RPMI8226 (cell line): Measurements from ENCODE around the gene TSPAN5.
"Not testable (repeated sequence)": the region's sequence is repeated elsewhere in the genome, so short reads cannot be mapped to it uniquely, and the experiment has no call there.

Experiments
- DNase-seq: peaks from one replicate; pipeline ENCODE4 v3.0.0-alpha.2; 2015

TSPAN5 gene

DNA sequence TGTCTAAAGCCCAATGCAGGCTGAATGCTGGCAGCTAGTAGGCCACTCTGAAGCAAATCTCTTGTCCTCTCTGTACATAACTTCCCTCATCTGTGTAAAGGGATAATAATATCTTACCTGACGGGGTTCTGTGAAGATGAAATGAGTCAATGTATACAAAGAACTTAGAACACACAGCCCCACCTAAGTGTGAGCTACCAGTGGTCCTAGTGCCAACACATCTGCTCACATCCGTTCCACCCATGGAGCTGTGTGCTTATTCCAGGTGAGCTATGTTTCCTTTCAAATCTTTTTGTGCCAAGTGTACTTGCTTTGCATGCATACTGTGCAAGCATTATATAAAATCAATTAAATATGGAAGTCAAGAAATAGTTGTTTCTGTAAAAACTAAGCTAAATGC, 116.4 kb downstream of the TSPAN5 start:
- no peak for DNase-seq

GRCh38 chr4:98540803-98541202, 117.6 kb downstream of the TSPAN5 start:
- no peak for DNase-seq

GRCh38 chr4:98539741-98540140, 118.7 kb downstream of the TSPAN5 start:
- DNase-seq = no peak

DNA sequence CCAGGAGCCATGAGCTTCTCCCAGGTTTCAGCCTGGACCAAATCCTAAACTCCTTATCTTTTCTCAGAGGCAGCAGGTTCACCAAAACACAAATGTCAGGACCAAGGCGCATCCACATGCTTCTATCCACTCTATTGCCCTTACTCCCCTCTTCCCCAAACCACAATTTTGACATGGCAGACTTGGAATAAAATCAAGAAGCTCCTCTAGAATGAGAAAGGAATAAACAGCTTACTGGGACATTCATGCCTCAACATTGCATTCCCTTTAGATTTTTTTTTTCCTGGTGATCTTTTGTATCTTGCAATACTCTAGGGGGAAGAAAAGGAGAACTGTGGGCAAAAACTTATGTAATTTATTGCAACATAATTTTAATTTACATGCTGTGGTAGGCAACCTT, 119.1 kb downstream of the TSPAN5 start:
- DNase-seq = no peak

GRCh38 chr4:98536631-98537030, 121.8 kb downstream of the TSPAN5 start:
- DNase-seq = no peak

DNA sequence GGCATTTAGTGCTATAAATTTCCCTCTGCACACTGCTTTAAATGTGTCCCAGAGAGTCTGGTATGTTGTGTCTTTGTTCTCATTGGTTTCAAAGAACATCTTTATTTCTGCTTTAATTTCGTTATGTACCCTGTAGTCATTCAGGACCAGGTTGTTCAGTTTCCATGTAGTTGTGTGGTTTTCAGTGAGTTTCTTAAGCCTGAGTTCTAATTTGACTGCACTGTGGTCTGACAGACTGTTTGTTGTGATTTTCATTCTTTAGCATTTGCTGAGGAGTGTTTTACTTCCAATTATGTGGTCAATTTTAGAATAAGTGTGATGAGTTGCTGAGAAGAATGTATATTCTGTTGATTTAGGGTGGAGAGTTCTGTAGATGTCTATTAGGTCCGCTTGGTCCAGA, 124.3 kb downstream of the TSPAN5 start:
- not testable (repeated sequence) for DNase-seq

DNA sequence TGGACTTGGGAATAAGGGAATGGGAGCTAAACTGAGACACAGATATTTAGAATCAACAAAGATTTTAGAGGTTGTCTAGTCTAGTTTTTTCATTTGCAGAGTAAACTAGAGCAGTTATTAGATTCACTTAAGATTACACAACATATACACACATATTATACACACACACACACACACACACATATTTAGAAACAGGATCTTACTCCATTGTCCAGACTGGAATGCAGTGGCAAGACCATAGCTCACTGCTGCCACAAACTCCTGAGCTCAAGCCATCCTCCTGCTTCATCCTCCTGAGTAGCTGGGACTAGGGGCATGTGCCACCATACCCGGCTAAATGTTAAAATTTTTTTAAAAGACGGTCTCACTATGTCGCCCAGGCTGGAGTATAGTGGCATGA, 127.8 kb downstream of the TSPAN5 start:
- DNase-seq = no peak

DNA sequence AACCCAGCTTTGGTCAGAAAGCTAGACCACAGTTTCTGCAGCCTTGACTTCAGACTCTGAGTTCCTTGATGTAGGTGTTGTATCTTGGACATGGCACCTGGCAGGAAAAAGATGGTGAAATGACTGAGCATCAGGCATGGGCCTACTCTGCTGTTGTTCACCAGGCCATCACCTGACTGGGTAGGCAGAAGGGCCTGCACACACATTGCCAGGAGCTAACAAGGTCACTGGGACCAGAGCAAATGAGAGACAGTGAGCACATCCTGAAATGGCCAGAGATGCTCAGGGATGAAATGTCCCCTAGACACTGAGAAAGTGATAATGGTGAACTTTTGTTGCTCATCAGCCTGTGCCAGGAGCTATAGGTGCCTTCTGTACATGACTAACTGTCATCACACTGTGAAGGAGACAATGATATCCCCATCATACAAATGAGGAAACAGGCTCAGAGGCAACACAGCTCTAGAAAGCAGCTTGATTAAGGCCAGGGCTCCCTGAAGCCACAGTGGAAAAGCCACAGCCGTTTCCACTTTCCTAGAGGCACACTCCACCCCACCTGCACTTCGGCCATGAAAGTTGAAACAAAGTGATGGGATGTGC, 128.3 kb downstream of the TSPAN5 start:
- no peak for DNase-seq

DNA sequence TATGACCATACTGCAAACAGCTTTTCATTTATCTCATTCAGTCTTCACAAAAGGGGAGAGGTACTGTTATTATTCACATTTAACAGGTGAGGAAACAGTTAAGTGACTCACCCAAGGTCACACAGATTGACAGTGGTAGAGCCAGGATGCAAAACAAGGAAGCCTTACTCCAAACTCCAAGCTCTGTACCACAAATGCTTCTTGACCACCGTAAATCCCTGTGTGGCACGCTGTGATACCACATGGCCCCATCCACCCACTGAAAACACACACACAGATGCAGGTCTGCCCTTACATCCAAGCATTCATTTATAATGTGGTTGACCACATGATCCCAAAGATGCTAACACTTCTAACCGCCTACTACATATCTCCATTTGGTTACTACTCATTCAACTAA, 129.5 kb downstream of the TSPAN5 start:
- DNase-seq = no peak

DNA sequence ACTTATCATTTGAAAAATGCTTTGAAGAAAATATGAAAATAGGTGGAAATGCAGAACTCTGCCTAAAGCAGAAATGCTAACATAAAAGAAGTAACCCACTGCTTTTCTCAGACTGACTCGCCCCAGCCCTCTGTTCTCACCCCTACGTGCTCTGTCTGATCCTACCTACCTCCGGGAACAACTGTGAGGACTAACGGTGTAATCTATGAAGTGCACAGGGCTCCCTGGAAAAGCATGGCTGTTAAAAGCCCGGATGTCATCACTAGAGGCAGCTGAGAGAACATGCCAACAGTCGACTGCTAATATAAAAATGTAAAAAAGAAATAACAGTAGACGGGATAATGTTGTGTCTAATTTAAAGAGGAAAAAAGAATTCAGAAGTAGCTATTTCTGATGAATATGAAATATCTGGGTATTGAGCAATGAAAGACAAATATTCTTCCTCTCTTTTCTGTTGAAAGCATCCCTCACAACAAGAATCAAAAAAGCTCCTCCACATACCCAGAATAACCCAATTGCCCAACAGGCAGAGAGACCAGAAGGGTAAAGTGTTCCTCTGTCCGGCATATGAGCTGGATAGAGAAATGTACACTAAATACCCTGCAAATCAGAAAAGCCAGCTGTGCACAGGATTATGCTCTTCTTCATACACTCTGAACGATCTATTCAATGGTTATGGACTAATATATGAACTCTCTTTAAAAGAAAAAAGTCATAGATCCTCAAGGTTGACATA, 130.7 kb downstream of the TSPAN5 start:
- no peak for DNase-seq

- DNase-seq = no peak
Observed at GRCh38 chr4:98524230-98524629, 134.2 kb downstream of the TSPAN5 start.

GRCh38 chr4:98522636-98523395, 135.6 kb downstream of the TSPAN5 start:
- DNase-seq = no peak

- DNase-seq = no peak
Observed at GRCh38 chr4:98522062-98522461, 136.3 kb downstream of the TSPAN5 start.

- DNase-seq = no peak
Observed at GRCh38 chr4:98521486-98521885, 136.9 kb downstream of the TSPAN5 start.

DNA sequence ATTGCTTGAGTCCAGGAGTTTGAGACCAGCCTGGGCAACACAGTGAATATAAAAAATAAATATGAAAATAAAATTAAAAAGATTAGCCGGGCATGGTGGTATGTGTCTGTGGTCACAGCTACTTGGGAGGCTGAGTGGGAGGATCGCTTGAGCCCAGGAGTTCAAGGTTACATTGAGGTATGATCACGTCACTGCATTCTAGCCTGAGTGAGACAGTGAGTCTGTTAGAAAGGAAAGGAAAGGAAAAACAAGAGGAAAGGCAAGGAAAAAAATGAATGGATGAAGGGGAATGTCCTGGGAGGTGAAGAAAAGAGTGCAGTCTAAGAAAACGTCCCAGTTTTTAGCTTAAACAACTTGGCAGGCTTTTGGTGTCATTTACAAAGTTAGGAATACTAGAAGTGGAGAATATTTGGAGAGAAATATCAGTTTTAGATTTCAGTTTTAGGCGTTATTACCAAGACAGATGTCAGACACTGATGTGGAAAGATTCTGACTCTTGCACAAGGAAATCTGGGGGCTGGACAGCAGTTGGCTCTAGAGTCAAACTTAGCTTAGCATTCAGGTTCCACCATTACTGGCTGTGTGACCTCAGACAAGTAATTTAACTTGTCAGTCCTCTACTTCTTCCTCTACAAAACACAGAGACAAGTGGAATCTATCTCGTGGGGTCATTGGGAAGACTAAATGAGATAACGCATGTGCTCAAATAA, 139.0 kb downstream of the TSPAN5 start:
- no peak for DNase-seq

GRCh38 chr4:98518559-98519267, 139.7 kb downstream of the TSPAN5 start:
- DNase-seq = no peak

GRCh38 chr4:98517218-98518021, 141.0 kb downstream of the TSPAN5 start:
- DNase-seq = no peak

GRCh38 chr4:98516441-98517217, 141.8 kb downstream of the TSPAN5 start:
- no peak for DNase-seq

DNA sequence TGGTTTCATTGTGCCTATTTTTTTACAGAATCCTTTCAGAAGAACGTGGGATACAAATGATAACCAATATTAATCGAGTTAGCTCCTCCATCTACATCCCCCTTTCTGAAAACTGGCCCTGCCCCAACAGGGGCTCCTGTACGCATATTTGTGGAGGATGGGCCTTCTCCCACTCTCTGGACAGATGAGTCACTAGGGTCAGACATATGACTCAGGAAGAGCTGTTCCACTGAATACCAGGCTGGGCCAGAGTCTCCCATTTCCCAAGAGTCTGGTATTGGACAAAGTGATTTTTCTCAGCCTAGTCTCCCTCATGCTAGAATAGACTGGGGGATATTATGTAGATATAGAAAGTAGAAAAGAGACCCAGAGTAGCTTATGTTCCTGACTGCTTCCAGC, 142.4 kb downstream of the TSPAN5 start:
- no peak for DNase-seq

DNA sequence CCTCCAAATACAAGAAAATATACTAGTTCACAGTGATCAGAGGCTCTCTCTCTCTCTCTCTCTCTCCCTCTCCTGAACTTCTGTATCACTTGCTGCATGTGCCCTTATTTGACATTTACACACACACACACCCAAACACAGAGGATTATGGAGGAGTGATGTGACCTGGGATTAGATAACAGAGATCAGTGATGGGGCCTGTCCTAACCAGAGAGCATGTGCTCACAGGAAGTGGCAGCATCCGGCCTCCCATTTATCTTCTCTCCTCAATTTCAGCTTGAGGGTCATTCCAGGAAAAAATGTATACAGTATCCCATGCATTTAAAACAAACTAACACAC, 143.0 kb downstream of the TSPAN5 start:
- no peak for DNase-seq
